OCI-LY7 (cell line): ENCODE measurements around the gene IFI30. TPM values are rescaled to one million over a fixed set of nuclear protein-coding genes. Genes with fewer than 3 reads are reported as not detected.

Experiments
- BruUV-seq: library from RNA; stranded (reverse); fragments of 400-500 nt; replicated peaks from 2 replicates; lab custom pipeline; 2021; lab: Mats Ljungman, UMichigan
- CTCF ChIA-PET: fragments of 300-600 bp; sonication (Branson Sonifier 250); formaldehyde crosslinking; loops from one replicate; lab custom pipeline; 2022; ENCODE audit warnings: antibody characterized with exemption; ENCODE audit not compliant: unreplicated experiment; lab: Charles Lee
- POLR2A ChIA-PET: fragments of 300-600 bp; sonication (Branson Sonifier 250); formaldehyde crosslinking; loops from one replicate; lab custom pipeline; 2022; ENCODE audit warnings: antibody characterized with exemption; lab: Charles Lee
- DNase-seq: peaks from one replicate; pipeline ENCODE4 v3.0.0-alpha.2; 2015; ENCODE audit warnings: low spot score
- H2AFZ ChIP-seq: fragments of 200-600 bp; sonication (generic), shearing (Covaris generic); 2 replicates; pipeline ENCODE4 v1.6.1; 2014; ENCODE audit warnings: mild to moderate bottlenecking, antibody characterized with exemption, low read length, moderate library complexity
- H3K27ac ChIP-seq: fragments of 200-600 bp; sonication (generic); 2 replicates; pipeline ENCODE4 v1.5.1; 2014; ENCODE audit warnings: mixed run types, low read depth, mild to moderate bottlenecking, moderate library complexity, low read length, inconsistent platforms; ENCODE audit not compliant: poor library complexity, severe bottlenecking
- H3K36me3 ChIP-seq: fragments of 200-600 bp; sonication (generic); 2 replicates; pipeline ENCODE4 v1.6.1; 2014; ENCODE audit warnings: mild to moderate bottlenecking, antibody characterized with exemption, low read length, moderate library complexity, mixed read lengths; ENCODE audit not compliant: insufficient read depth
- H3K4me1 ChIP-seq: fragments of 200-600 bp; sonication (generic); 2 replicates; pipeline ENCODE4 v1.5.1; 2014; ENCODE audit warnings: mild to moderate bottlenecking, low read length; ENCODE audit not compliant: insufficient read depth, poor library complexity, severe bottlenecking
- H3K4me2 ChIP-seq: fragments of 200-600 bp; sonication (generic); 2 replicates; pipeline ENCODE4 v1.6.1; 2014; ENCODE audit warnings: mild to moderate bottlenecking, low read length
- H3K4me3 ChIP-seq: fragments of 200-600 bp; sonication (generic); 2 replicates; pipeline ENCODE4 v1.5.1; 2014; ENCODE audit warnings: mild to moderate bottlenecking, low read depth, low read length; ENCODE audit not compliant: poor library complexity, severe bottlenecking
- H3K79me2 ChIP-seq: fragments of 200-600 bp; sonication (generic); 2 replicates; pipeline ENCODE4 v1.6.1; 2016; ENCODE audit warnings: low read depth, mild to moderate bottlenecking, low read length, moderate library complexity, mixed read lengths; ENCODE audit not compliant: insufficient read depth
- H3K9me2 ChIP-seq: fragments of 200-600 bp; sonication (generic); 2 replicates; pipeline ENCODE4 v1.6.1; 2016; ENCODE audit warnings: mild to moderate bottlenecking, low read length, mixed read lengths; ENCODE audit not compliant: insufficient read depth
- H3K9me3 ChIP-seq: fragments of 200-600 bp; sonication (generic); 2 replicates; pipeline ENCODE4 v1.6.1; 2014; ENCODE audit warnings: mild to moderate bottlenecking, mixed run types, low read length, mixed read lengths
- H4K20me1 ChIP-seq: fragments of 200-600 bp; sonication (generic); 2 replicates; pipeline ENCODE4 v1.6.1; 2014; ENCODE audit warnings: mild to moderate bottlenecking, antibody characterized with exemption, low read length, moderate library complexity, mixed read lengths; ENCODE audit not compliant: insufficient read depth
- CTCF ChIP-seq: fragments of 200-600 bp; sonication (generic); conservative IDR thresholded peaks from 2 replicates; pipeline ENCODE4 v1.5.1; 2014; ENCODE audit warnings: mild to moderate bottlenecking, antibody characterized with exemption, low read length, moderate library complexity, mixed read lengths
- EZH2phosphoT487 ChIP-seq: fragments of 200-600 bp; sonication (generic); IDR thresholded peaks from 2 replicates; pipeline ENCODE4 v1.6.1; 2018; ENCODE audit warnings: low read depth, borderline replicate concordance, mild to moderate bottlenecking, mixed run types, antibody characterized with exemption, low read length, moderate library complexity, mixed read lengths
- intact Hi-C: fragments of 100-400 bp; cut with micrococcal nuclease; formaldehyde crosslinking; loops from one replicate; pipeline ENCODE4 v1.10.0; 2022; ENCODE audit not compliant: unreplicated experiment
- total RNA-seq, 2 experiments: library from RNA; depleted of rRNA in 1 of 2; stranded (reverse); fragments of >200 nt in 1 of 2; shearing (Covaris generic) in 1 of 2; gene quantifications; 2 replicates each; pipeline ENCODE4 v1.2.3, GENCODE V29; 2014 to 2022

IFI30 gene
- total RNA-seq, 2 experiments from 2014 or later = 170 to 195 TPM

GRCh38 chr19:18137657-18138339 is 35.8 kb upstream of the IFI30 start:
- H3K4me2 ChIP-seq = no peak overlapping the region
- H3K4me3 ChIP-seq = no peak overlapping the region
- no peaks in the 10 kb centered on the region for H4K20me1 ChIP-seq
- peaks cover 89% of the 10 kb centered on the region for H3K36me3 ChIP-seq
- no TSS peak for BruUV-seq
- no peak overlapping the region for H3K27ac ChIP-seq
- H3K4me1 ChIP-seq = no peaks in the 10 kb centered on the region
- ChIA-PET CTCF (no interaction called here), POLR2A (no interaction called here)
- no peak for DNase-seq
- no peaks in the 10 kb centered on the region for H3K9me3 ChIP-seq
- H2AFZ ChIP-seq = no peak overlapping the region
- TF ChIP-seq CTCF (no peak), EZH2phosphoT487 (no peak)
- intact Hi-C loops = no loop called here
- H3K79me2 ChIP-seq = no peaks in the 10 kb centered on the region
- no peaks in the 10 kb centered on the region for H3K9me2 ChIP-seq

- ChIA-PET CTCF (no interaction called here), POLR2A (no interaction called here)
- no peak for TF ChIP-seq CTCF
- TF ChIP-seq EZH2phosphoT487 = no peak
- no TSS peak for BruUV-seq
- DNase-seq = no peak
- Histone ChIP-seq H3K9me2 (no peaks in the 10 kb centered on the region), H3K4me2 (no peak overlapping the region), H3K4me3 (no peak overlapping the region), H3K79me2 (no peaks in the 10 kb centered on the region), H3K36me3 (peaks cover 88% of the 10 kb centered on the region), H3K27ac (no peak overlapping the region), H3K9me3 (no peaks in the 10 kb centered on the region), H3K4me1 (no peaks in the 10 kb centered on the region), H4K20me1 (no peaks in the 10 kb centered on the region), H2AFZ (no peak overlapping the region)
- intact Hi-C loops = no loop called here
Observed at GRCh38 chr19:18140473-18140872, 33.1 kb upstream of the IFI30 start.

- H3K36me3 ChIP-seq = peaks cover 88% of the 10 kb centered on the region
- no peak for DNase-seq
- H3K4me1 ChIP-seq = no peaks in the 10 kb centered on the region
- CTCF ChIA-PET = no interaction called here
- no peak overlapping the region for H3K27ac ChIP-seq
- H3K4me2 ChIP-seq = no peak overlapping the region
- no peaks in the 10 kb centered on the region for H3K79me2 ChIP-seq
- no peak overlapping the region for H3K4me3 ChIP-seq
- H3K9me2 ChIP-seq = no peaks in the 10 kb centered on the region
- TF ChIP-seq EZH2phosphoT487 (no peak), CTCF (no peak)
- POLR2A ChIA-PET = no interaction called here
- no peak overlapping the region for H2AFZ ChIP-seq
- intact Hi-C loops = no loop called here
- no peaks in the 10 kb centered on the region for H4K20me1 ChIP-seq
- BruUV-seq = no TSS peak
- H3K9me3 ChIP-seq = no peaks in the 10 kb centered on the region
Observed at GRCh38 chr19:18141031-18141430, 32.6 kb upstream of the IFI30 start.
